ENCODE measurements around the gene PAF1. TPM values are rescaled to one million over a fixed set of nuclear protein-coding genes. Genes with fewer than 3 reads are reported as not detected.
"Not testable (repeated sequence)": the region's sequence is repeated elsewhere in the genome, so short reads cannot be mapped to it uniquely, and the experiment has no call there.

The PAF1 gene
- total RNA-seq, 1 donor from 2014 or later: 32.0 TPM

DNA sequence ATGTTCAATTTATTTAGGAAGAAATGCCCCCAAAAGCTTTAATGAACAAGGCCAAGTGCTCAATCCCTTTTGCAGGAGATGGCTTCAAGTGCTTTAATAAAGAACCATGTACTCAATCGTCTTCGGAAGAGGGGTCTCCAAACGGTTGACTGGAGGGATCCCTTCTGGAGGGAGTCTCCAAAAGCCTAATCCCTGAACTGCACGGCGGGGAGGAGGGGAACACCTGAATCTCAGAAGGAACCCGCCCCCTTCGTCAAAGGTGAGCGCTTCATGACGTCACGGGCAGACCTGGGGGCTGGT is 505 bp downstream of the PAF1 start:
- DNase-seq: no peak
- intact Hi-C loops (cut with DNase I): no loop called here
- ATAC-seq (ENCODE audit: poor library complexity): no peak

- intact Hi-C loops (cut with DNase I): no loop called here
- DNase-seq (no peak), ATAC-seq (ENCODE audit: poor library complexity) (no peak)
Observed at GRCh38 chr19:39389631-39390414, 1.1 kb downstream of the PAF1 start.

GRCh38 chr19:39388657-39389056 is 2.2 kb downstream of the PAF1 start:
- ATAC-seq (ENCODE audit: poor library complexity) (no peak), DNase-seq (no peak)
- intact Hi-C loops (cut with DNase I): no loop called here

GRCh38 chr19:39386557-39386956 is 4.3 kb downstream of the PAF1 start:
- DNase-seq: no peak
- no peak for ATAC-seq (ENCODE audit: poor library complexity)
- intact Hi-C loops (cut with DNase I): no loop called here

DNA sequence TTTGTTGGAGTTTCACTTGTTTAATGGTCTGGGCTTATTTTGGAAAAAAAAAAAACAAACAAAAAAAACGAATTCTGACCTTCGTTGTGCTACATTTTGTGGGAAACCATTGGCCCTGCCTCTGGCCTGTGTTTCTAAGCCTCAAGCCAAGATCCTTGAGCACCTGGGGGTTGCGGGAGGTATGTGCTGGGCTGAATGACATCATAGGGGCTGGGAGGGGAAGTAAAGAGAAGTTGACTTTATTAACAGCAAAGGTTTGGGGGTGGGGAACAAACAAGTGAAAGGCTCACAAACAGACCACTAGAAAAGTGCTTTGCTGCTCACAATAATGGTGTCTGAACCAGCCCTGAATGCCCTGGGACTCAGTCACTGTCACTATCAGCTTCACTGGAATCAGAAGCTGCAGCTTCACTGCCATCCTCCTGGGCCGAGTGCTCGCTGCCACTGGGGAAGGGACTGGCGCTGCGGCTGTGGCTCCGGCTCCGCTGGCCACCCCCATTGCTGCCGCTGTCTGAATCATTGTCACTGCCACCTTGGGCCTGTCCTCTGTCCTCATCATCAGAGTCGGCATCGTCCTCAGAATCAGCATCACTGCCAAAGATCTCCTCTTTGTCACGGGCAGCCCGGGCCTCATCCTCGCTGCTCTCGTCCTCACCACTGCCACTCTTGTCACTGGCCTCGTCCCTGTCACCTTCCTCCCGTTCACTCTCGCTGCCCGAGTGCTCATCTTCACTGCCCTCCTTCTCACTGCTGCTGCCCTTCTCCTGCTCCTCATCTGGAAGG is 5.1 kb downstream of the PAF1 start:
- ATAC-seq (ENCODE audit: poor library complexity): no peak
- intact Hi-C loops (cut with DNase I): no loop called here
- DNase-seq: no peak

DNA sequence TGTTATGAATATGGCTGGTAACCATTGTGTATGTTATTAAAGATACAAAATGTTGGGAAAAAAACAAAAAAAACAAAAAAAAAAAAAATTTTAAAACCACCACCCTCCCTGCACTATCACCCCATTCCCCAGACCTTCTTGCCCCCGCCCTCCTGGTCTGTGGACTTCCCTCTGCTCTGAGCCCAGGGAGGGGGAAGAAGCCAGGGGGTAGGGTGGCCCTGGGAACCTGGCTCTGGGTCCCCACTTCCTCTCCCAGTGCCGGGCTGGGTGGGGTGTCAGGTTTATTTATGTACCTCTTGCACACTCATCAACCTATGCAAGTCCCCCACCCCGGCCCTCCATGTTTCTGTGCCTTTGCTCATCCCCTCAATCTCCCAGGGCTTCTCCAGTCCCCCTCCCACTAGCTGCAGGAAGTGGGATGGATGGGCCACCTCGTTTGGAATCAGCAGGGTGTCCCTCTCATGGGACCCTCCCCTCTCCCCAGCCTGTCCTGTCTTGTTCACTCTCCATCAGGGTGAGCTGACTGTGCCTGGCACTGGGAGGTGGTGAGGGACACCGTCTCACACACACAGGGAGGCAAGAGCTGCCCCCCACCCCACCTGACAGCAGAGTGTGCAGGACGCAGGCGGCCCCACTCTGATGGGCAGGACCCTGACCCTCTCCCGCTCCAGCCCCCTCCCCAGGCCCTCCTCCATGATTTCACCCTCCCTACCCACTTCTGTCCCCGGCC is 5.9 kb downstream of the PAF1 start:
- intact Hi-C loops (cut with DNase I): no loop called here
- DNase-seq (no peak), ATAC-seq (ENCODE audit: poor library complexity) (no peak)

- DNase-seq (no peak), ATAC-seq (ENCODE audit: poor library complexity) (no peak)
- intact Hi-C loops (cut with DNase I): no loop called here
Observed at GRCh38 chr19:39382991-39383828, 7.7 kb downstream of the PAF1 start.

GRCh38 chr19:39381910-39382611 is 8.8 kb downstream of the PAF1 start:
- DNase-seq: no peak
- intact Hi-C loops (cut with DNase I): no loop called here
- no peak for ATAC-seq (ENCODE audit: poor library complexity)

GRCh38 chr19:39380521-39381502 is 10.1 kb downstream of the PAF1 start:
- ATAC-seq (ENCODE audit: poor library complexity) (no peak), DNase-seq (no peak)
- intact Hi-C loops (cut with DNase I): no loop called here

GRCh38 chr19:39379865-39380396 is 11.0 kb downstream of the PAF1 start:
- DNase-seq: no peak
- no peak for ATAC-seq (ENCODE audit: poor library complexity)
- intact Hi-C loops (cut with DNase I): no loop called here

DNA sequence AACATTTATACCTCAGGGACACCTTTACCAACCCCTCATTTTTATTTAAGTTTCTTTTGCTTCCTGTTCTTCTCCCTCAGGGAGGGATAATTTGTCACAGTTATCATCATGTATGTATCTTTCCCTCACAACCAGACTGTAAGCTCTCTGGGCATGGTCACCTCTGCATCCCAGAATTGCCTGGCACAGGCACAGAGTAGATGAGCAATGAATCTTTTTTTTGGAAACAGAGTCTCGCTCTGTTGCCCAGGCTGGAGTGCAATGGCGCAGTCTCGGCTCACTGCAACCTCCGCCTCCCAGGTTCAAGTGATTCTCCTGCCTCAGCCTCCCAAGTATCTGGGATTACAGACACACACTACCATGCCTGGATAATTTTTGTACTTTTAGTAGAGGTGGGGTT is 11.5 kb downstream of the PAF1 start:
- ATAC-seq (ENCODE audit: poor library complexity); intact Hi-C loops (cut with DNase I); DNase-seq: not testable (repeated sequence)

GRCh38 chr19:39377373-39378362 is 13.2 kb downstream of the PAF1 start:
- ATAC-seq (ENCODE audit: poor library complexity) (no peak), DNase-seq (no peak)
- intact Hi-C loops (cut with DNase I): no loop called here

DNA sequence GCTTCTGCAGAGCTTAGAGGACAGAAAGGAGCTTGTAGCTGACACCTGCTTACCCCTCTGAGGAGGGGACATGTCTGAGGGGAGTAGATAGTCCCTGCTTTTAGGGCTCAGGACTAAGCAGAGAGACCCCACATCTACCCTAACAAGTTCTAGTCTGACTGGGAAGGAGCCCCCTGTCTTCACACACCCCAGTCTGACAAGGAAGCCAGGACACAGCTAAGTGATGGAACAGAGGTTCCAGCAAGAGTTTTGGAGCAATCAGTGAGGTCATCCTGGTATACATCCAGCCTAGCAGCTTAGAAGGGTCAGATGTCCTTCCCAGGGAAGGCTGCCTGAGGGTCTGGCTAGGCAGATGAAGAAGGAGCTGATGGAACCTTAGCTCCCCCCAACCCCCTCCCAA is 15.0 kb downstream of the PAF1 start:
- no peak for DNase-seq
- intact Hi-C loops (cut with DNase I): no loop called here
- no peak for ATAC-seq (ENCODE audit: poor library complexity)

GRCh38 chr19:39372941-39373340 is 18.0 kb downstream of the PAF1 start:
- intact Hi-C loops (cut with DNase I): no loop called here
- ATAC-seq (ENCODE audit: poor library complexity) (peak; percentile 55), DNase-seq (no peak)

- DNase-seq: peak; percentile 87
- intact Hi-C loops (cut with DNase I): no loop called here
- ATAC-seq (ENCODE audit: poor library complexity): peak; percentile 95
Observed at GRCh38 chr19:39372047-39372802, 18.7 kb downstream of the PAF1 start.

All from Right ventricle myocardium superior (tissue), 1 donor.